NOMO-1 (cell line): Measurements from ENCODE around the gene NUAK1.

ENCODE experiments used
- DNase-seq, 2 experiments: peaks; one replicate each; lab custom pipeline; 2025; ENCODE audit not compliant: unreplicated experiment in 2 of 2; lab: John Stamatoyannopoulos, UW

NUAK1 gene

DNA sequence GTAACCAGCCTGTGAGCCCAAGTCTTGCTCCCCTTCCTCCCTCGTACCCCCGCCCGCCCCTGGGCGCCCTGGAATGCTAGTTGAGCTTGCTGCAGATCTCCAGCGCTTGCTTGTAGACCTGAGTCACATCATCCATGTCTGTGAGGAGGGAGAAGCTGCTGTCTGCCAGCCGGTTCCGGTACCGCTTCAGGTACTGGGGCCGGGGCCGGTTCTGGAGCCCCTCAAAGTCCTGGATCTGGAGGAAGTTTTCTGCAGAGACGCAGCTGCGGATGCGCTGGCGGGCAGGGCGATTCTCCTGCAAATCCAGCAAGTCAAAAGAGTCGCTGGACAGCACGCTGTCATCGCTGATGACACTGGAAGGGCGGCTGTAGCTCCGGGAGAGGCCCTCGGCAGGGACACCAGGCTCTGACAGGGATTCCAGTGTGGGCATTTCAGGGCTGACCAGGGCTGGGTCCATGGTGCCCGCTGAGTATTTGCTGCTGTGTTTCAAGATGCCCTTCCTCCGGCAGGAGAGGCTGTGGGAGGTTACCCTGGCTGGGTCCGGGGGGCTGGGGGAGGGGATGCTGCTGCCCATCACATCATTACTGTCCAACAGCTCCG lies 71.9 kb downstream of the NUAK1 start:
- no peak for DNase-seq

DNA sequence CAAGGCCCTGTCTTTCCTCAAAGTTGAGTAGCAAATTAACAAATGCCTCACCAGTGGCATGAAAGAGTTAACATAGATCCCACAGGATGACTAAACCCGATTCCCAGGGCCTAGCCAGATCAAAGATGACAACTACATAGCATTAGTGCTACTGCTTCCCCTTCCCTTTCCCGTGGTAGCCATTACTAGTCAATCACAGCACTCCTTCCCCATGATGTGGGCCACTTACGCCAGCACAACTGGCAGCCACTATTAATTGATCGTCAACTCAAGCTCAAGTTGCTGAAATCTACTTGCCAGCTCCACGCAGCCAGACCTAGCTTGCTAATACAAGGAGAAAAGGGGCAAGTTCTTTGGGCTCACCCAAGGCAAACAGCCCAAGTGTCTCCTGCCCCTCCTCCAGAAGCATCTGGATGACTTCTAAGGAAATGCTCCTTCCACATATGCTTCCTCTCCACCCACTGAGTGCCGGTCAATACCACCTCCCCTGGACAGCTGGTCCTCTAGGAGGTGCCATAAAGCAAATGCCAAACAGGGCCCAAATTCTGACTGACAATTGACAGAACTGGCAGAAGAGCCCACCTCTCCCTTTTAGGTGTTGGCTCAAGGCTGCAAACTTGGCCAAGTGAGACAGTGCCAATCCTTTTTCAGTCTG lies 72.6 kb downstream of the NUAK1 start:
- no peak for DNase-seq

DNA sequence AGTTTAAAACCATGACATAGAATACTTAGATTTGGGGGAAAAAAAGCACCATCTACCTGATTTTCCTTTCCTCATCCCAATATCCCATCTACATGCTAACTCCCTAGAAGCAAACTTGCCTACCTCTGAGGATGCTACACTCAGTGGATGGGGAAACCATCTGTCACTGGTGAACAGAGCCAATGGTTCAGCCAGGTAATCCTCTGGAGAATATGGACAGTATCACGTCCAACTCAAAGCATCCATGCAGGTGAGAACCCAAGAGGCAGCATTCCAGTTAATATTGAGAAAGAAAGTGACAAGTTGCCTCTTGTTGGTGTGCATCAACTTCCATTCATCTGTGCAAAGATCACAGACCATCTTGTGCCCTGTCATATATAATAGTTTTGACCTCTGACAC lies 73.2 kb downstream of the NUAK1 start:
- no peak for DNase-seq

DNA sequence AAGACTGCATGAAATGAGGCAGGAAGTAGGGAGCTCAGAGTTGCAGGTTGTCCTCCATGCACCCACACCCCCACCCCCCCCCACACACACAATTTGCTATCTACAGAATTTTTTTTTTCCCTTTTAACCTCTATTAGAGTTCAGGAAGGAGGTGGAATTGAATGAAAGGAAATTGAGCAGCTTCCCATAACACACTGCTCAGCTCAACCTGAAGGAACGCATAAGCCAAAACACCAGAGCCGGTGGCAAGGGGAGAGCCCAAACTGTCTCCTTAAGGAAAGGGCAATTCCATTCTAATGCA lies 74.1 kb downstream of the NUAK1 start:
- DNase-seq, result no peak

DNA sequence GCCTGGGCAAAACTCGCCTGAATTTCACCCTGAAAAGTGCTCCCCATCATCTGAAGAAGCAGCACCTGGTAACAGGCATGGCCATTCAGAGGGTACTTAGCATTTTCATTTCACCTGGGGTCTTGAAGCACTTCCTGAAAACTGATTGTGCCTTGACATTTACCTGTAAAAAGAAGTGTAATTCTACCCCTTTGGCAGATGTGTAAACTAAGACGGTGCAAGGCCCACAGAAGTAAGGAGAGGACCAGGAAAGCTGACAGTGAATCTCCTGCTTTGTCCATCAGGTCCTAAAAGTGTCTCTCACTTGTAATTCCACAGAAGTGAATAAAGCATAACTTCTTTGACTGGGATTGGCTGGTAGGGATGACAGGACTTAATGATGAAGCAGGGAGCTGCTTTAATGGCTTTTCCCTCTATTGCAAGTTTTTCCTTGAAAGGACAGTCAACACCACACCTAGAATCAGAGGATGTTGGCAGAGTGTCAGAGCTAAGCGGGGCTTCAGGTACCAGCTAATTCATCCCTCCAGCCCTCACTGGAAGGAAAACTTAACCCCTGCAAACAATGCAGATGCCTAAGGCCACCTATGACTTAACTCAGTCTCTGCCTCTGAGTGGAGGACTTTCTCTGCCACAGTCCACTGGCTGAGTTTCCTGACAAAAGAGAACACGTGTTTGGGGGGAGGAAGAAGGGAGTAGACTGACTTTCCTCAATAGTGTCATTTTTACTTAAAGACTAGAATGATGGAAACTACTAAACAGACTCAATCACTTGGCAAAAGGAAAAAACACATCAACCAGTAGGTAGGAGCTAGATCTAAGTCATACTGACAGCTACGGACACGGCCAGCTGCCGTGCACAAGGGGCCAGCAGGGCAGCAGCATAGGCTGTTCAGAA lies 74.7 kb downstream of the NUAK1 start:
- DNase-seq, result no peak

DNA sequence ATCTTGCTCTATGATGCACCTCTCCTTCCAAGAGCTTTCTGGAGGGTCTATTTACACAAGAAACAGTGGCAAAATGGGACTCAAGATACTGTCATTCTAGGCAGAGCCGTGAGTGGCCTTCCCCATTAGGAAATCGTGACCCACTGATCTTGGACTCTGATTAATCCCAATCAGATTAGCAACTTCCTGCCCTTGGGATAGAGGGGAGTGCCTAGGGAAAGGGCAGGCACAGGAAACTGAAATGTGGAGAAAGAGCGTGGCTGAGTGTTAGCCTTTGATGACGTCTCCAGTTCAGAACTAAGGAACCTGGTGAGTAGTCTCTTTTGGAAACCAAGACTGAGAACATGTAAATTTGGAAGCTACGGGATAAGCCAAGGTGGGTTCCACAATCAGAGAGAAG lies 76.1 kb downstream of the NUAK1 start:
- no peak for DNase-seq

DNA sequence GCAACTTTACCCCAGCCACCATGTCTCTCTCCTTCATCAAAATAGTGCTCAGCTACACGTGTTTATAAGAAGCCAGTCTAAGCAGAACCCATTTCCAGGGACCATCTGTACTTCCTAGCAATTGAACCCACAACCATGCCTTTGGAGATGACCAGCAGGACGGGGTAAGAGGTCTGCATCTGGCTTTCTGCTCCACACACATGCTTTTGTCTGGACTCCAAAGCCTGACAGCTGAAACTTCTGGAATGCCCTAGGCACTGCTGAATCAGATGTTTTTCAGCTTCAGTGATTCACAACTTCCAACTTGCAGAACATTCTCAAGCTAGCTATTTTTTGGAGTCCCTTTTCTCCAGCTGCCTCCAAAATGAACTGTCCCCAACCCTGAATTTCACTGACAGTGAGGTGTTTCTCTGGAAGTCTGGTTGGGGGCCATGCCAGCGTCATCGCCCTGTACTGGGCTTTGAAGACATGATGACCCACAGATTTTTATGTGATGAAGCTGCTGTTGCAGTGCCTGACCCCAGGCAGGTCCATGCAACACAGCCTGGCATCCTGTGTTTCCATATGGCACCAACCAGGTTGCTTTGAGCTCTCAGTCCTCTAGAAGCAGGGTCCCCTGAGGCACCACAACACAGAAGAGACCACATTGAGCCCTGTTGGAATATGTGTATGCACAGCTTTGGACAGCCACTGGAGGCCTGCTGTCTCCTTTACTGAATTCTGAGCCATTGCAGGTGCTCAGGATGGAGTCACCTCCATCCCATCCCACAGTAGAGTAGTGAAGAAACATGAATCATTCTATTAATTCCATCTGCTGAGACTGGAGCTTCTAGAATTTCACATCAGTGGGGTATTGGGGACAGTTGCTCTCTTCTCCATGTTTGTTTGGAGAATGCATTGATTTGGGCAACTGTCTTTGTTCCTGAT lies 80.2 kb downstream of the NUAK1 start:
- no peak for DNase-seq

DNA sequence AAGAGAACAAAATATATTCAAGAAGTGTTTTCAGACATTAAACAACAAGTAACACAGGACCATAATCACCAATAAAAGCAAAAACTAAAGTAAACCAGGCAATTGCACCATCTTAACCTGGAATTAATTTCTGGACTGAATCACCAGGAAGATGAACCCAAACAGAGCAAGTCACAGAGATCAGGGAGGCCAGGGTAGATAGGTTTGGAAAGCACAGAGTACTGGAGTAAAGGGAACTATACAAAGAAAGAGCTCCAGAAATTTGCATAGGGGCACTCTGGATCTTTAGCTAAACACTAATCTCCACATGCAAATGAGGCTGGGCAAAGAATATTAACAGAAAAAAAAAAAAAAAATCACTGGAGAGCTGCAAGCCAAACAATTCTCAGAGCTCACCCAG lies 84.7 kb downstream of the NUAK1 start:
- no peak for DNase-seq

DNA sequence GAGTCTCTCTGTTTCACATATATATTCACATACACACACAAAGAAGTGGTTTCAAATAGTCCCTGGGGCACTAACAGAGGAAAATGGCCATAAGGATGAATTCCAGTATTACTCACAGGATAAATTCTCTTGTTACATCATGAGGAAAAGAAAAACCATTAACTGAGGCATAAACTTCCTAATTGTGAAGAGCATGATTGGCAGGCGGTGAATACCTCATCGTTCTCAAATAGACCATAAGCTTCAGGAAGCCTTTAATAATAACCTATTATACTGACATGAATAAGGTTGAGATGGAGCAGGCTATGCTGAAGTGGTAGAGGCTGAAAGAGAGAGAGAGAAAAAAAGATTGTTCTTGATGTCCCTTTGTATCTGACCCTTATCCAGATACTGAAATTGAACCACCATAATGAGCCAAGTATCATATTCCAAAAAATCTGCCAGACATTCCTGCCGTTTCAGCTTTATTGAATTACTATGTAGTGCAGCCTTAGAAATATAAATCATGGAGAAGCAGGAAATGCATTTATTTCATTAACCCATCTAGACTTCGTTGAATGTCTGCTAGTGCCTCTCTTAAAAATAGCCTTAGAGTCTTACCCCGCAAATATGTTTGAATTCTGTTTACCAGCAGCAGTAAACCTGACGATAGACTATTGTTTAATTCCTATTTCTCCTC lies 86.8 kb downstream of the NUAK1 start:
- DNase-seq, result no peak

DNA sequence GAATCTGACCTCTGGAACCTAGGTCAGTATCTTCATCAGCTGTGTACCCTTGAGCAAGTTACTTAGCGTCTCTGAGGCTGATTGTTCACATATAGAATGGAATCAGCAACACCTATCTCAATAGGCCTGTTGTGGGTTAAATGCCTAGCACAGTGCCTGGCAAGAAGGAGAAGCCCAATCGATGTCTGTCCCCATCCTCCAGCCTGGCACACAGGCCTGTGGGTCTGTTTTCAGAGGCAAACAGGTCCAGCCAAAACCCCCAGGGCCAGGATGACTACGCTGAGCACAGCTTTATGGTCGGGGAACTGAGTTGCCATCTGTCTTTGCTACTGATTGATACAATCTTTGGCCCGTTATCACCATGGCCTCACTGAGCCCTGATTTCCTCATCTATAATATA lies 89.2 kb downstream of the NUAK1 start:
- DNase-seq, result no peak

DNA sequence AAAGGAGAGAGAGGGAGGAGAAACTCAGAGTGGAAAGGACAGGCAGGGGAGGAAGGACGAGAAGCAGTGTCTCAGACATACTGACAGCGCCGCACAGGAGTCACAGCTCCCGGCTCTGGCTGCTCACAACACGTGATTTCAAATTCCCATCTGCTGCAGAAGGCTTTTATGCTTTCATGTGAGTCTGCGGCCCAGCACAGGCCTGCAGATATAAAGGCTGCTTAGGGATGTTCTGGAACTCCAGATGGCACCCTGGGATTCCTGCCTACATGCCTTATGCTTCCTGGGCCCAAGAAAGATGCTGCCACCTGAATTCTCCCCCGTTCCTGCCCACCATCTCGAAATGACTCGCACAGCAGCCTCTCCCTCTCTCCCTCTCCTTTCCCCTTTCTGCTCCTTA lies 89.6 kb downstream of the NUAK1 start:
- DNase-seq, result no peak

DNA sequence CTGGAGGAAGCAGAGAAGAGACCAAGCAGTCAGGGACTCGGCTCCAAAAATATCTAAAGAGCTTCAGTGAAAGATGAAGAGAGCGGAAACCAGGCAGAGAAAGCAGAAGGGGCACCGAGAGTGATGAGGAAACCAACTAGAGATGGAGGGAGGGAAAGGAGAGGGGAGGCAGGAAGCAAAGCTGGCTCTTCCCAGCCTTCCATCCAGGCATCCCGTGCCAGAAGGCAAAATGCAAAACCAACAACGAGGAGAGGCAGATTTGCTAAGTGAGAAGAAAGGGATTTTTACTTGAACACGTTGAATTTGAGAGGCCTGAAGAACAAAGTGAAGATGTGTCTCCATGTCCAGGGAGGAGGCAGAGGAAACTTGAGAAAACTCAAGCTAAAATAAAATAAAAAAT lies 90.1 kb downstream of the NUAK1 start:
- DNase-seq, result peak; percentile 10 to 30

DNA sequence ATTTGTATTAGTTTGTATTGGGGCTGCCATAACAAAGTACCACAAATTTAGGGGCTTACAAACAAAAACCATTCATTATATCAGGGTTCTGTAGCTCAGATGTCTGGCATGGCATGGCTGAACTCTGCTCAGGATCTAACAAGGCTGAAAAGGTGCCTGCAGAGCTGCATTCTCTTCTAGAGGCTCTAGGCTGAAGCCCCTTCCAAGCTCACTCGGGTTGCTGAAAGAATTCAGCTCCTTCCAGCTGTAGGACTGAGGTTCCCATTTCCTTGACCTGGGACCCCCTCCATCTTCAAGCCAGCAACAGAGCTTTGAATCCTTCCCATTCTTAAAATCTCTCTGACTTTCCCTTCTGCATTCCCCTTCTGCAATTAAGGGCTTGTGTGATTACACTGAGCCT lies 90.7 kb downstream of the NUAK1 start:
- no peak for DNase-seq

DNA sequence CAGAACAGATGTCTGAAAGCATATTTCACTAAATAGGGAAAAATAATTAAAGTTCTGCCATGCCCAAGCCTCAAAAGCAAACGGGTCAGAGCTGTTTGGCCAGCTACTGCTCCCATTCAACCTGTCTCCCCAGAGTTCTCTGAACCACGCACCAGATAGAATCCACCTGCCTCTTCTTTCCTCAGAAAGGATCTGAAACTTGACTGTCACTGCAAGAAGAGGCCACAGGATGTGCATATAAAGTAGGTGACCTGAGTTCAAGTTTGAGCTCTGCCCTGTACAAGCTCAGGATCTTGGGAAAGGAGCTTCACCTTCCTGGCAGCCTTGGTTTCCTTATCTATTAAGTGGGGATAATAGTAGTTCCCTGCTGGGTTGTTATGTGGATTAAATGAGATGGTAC lies 91.8 kb downstream of the NUAK1 start:
- DNase-seq, result no peak

DNA sequence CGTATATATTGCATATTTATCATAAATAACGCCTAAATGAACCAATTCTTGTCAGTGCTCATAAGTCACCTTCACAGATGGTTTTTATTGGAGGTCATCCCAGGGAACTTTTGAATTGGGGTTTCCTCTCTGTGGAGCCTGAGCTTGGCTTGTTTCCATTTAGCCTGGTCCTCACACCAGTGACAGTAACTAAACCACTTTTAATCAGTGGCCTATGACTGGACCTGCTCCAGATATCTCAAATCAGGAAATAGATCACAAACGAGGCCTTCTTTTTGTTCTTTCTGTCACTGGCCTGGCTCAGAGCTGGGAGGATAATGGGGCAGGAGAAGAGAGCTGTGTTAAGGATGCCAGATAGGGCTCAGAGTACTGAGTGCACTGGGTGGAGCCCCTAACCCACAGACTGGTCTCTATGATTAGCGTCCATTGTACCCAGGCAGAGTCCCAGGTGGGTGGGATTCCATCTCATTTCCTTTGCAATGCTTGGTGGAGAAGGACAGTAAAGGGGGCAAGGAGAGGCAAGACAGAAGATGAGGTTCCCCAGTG lies 92.4 kb downstream of the NUAK1 start:
- no peak for DNase-seq

DNA sequence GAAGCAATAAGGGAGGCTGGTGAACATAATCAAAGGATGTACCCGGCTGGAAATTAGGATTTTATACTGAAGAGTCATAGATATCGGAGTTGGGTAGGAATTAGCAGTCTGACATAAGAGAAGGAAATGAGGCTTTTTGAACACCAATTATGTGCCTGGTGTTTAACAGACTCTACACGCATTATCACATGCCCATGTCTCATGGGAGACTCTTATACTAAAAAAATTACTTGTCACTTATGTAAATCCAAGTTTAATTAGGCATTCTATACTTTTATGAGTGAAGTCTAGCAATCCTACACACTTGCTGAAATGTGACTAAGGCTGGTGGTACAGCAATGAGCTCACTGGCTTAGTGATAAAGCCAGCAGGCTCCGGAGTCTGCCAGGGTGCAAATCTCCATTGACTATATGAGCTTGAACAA lies 93.5 kb downstream of the NUAK1 start:
- DNase-seq, result no peak

DNA sequence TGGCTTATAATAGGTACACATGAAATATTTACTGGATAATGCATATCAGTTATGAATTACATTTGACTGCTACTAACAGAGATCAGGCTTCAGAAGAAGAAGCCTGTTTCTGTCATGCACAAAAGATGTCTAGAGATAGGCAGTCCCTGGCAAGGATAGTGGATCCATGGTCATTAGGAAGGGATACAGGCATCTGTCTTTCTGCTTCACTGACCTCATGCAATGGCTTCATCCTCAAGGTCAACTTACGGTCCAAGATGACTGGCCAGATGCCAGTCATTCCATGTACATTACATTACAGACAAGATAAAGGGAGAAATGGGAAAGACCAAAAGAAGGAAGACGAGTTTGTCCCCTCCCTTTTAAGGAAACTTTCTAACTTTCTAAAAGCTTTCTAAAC lies 94.0 kb downstream of the NUAK1 start:
- no peak for DNase-seq

DNA sequence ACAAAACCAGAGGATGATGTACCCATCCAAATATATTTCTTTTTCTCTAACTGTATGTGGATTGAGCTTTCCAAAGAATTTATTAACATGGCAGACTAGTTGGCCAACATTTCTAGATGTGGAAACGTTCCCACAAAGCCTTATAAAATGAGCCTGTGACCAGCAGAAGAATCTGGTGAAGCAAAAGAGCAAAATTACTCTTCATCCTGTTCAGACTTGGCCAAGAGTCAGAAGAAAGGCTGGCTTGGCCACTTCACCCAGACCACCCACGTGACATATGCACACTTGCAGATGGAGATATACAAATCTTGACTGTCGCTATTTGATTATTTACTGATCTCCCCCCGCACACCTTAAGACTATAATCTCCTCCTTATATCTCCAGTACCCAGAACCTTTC lies 96.7 kb downstream of the NUAK1 start:
- no peak for DNase-seq

DNA sequence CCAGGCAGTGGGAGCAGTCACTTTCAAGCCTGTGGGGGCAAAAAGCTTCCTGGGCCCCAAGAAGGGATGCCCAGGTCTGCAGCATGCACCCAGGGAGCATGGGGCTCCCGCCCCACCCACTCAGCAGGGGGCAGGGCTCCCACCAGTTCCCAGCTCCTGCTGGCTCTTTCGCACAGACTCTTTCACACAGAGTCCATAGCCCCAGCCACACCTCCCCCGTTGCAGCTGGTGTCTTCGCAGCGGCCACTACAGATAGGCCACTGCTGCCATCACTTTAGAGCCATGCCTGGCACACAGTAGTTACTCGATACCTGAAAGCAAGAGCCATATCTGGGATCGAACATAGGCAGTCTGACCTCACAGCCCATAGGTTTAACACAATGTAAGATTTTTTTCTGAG lies 98.2 kb downstream of the NUAK1 start:
- no peak for DNase-seq
